CD4-positive, alpha-beta T cell treated with Interleukin-2 at 100 ng/mL for 4 hours (primary cell): Measurements from ENCODE around the gene SERINC3.

Experiments
- DNase-seq: peaks from one replicate; pipeline ENCODE4 v3.0.0-alpha.2; 2020; ENCODE audit warnings: low spot score

The SERINC3 gene

DNA sequence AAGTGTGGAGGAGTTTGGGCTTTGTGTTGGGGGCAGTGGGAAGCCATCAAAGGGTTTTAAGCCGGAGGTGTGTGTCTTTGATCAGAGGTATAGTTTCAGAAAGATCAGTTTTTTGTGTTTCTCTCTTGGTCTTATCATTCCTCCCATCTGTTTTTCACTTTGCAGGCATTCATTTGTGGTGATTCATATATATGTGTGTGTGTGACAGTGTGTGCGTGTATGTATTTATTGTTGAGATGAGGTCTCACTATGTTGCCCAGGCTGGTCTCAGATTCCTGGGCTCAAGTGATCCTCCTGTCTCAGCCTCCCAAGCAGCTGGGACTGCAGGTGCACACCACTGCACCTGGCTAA is 11.1 kb upstream of the SERINC3 start:
- DNase-seq = peak; percentile 22

DNA sequence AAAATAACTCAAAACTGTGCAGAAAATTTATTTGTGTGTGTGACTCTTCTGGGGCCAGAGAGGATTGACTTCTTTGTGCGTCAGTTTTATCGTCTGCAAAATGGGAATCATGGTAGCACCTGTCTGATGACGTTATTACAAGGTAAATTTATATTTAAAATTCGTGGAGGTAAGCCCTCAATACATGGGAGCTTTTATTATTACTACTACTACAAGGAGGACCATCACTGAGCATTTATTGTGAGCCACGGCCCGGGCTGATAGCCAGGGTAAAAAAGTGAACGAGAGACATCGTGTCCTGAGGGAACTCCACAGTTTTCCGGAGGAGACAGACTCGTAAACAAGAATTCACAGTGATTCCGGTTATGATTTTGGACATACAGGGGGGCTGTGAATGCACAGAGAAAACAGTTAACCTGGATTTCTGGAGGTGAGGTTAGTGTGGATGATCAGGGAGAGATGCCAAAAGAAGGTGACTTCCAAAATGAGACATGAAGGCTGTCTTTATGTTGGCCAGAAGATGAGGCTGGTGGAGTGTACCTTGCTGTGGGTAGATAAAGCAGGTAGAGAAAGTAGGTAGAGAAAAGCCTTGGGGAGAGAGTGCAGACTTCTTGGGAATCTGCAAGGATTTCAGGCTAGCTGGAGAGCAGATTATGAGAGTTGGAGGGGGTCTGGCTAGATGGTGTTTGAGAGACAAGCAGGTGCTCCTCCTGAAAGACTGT is 10.6 kb upstream of the SERINC3 start:
- DNase-seq = no peak

DNA sequence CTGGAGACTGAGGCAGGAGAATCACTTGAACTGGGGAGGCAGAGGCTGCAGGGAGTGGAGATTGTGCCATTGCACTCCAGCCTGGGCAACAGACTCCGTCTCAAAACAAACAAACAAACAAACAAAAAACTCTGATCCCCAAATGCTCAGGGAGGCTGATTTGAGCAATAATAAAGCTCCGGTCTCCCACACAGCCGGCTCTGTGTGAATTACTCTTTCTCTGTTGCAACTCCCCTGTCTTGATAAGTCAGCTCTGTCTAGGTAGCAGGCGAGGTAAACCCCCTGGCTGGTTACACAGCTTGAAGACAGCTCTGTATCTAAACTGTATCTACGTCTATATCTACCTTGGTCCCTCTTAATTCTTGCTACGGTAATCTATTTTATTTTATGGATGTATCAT is 6.4 kb upstream of the SERINC3 start:
- DNase-seq = no peak

DNA sequence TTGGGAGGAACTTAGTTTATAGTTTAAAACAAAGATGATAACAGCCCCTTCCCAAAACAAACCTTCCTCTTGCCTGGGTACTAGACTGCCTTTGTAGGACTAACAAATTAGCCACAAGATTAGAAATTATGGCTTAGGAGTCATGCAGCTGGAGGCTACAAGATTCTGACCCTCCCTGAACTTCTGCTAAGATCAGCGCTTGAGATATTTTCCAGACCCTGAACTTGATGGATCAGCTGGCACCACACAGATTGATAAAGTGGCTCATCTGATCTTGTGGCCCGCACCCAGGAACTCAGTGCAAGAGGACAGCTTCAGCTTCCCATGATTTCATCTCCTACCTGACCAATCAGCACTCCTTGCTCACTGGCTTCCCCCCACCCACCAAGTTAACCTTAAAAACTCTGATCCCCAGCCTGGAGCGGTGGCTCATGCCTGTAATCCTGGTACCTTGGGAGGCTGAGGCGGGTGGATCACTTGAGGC is 5.9 kb upstream of the SERINC3 start:
- DNase-seq = no peak

DNA sequence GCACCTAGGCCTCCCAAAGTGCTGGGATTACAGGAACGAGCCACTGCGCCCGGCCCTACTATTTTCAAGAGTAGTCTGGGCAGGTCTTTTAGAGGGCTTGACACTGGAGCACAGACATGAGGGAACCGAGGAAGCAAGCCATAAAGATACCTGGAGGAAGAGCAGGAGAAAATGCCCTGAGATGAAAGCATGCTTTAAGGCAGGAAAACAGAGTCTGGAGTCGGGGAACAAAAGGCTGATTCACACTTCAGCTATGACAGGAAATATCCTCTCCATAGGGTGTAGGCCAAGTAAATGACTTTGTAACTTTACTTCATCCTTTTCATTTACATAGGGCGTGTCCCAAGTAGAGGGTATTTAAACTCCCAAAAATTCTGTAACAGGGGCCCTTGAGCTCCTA is 4.3 kb upstream of the SERINC3 start:
- DNase-seq = no peak

DNA sequence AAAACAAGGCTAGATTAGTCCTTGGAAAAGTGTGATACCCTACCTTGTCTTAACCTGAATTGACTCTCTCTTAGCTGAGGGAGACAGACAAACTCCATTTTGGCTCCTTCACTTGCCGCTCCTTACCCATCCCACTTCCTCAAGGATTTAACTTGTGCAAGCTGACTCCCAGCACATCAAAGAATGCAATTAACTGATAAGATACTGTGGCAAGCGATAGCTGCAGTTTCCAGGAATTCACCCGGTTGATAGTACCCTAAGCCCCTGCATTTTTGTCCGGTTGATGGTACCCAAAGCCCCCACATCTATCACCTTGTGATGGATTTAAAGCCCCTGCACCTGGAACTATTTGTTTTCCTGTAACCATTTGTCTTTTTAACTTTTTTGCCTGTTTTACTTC is 1.9 kb upstream of the SERINC3 start:
- no peak for DNase-seq

DNA sequence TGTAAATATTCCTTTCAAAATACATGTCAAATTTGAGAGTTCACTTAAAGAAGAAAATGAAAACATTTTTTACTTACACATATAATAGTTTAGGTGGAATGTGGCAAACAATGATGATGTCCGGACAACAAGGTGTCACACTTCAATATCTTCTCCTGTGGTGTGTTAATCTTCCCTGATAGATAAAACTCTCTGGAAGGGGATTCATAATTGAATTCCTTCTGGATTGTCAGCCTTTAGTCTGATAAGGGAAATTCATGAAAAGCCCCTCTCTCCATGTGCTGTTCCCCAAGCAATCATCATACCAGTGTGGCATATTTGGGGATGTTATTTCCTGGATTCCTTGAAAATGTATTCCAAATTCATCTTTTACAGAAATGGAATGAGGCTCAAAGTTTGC is 971 bp upstream of the SERINC3 start:
- DNase-seq = no peak

DNA sequence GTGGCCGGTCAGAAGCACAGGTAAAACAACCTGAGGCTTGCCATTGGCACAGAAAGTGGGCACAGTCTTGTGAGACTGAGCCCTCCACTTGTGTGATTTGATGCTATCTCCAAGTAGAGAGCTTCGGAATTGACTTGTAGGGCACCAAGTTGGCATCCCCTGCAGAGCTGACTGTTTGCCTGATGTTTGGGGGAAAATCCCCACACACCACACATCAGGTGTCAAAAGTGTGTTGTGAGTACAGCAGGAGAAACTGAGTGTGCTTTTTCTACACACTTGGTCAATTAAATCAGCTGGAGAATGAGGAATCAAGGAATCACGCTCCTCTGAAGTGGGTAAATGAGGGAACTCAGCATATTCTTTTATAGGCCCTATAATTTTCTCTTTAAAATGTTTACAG is 989 bp downstream of the SERINC3 start:
- DNase-seq = no peak

DNA sequence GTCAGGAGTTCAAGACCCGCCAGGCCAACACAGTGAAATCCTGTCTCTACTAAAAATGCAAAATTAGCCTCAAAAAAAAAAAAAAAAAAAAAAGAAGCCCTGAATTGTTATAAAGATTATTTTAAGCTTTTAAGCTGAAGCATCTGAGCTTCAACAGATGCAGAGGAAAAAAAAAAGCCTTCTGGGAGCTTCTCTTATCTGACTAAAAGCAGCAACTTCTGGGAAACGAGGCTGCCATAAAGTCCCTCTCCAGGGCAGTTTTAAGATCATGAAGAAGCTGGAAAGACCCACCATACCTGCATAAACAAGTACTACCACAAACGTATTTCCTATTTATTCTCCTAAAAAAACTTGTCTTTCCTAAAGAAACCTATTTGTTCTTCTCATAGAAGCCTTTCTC is 3.6 kb downstream of the SERINC3 start:
- no peak for DNase-seq

DNA sequence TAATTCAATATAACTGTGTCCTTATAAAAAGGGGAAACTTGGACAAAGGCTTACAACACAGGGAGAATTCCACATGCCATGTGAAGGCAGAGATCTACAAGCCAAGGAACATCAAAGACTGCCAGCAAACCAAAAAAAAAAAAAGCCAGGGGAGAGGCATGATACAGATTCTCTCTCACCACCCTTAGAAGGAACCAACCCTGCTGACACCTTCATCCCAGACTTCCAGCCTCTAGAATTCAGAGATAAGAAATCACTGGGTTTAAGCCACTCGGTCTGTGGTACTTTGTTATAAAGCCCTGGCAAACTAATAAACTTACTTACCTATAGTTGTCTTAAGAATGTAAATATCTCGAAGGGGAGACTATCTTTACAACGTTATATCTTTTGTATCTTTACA is 4.4 kb downstream of the SERINC3 start:
- DNase-seq = no peak

DNA sequence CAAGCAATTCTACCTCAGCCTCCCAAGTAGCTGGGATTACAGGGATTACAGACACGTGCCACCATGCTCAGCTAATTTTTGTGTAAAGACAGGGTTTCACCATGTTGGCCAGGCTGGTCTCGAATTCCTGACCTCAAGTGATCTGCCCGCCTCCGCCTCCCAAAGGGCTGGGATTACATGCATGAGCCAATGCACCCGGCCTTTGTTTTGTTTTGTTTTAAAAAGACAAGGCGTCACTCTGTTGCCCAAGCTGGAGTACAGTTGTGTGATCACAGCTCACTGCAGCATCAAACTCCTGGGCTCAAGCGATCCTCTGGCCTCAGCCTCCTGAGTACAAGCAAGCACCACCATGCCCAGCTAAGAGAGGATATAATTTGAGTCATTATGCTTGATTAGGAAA is 5.4 kb downstream of the SERINC3 start:
- DNase-seq = no peak

DNA sequence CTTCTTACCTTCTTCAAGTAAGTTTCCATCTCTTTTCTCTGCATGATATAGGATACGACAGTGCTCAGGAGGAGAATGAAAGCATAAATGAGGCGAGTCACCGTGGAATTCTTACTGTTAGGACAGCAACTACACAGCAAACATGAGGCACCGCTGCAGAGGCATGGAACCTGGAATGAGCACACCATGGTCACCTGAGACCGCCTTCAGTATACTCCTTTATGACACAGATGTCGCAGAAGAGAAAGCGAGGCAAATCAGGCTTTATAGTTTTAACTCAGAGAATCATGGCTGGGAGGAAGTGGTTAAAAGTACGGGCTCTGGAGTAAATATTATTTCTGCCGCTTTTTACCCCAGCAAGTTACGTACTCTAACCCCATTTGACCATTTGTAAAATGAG is 8.0 kb downstream of the SERINC3 start:
- no peak for DNase-seq

DNA sequence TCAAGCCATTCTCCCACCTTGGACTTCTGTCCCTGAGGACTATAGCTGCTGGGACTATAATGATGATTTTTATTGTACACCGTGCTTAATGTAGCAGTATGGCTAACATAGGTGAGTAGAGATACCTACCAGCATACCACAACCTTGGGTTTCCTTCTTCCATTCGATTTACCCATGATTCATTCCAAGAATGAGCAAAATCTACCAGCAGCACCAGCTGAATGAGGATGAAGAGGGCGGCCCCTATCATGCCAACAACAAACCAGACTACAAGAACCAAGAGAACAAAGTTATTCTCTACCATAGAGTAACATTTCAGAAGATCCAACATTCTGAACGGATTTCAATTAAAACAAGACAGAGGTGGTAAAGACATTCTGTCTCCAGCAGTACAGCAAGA is 12.1 kb downstream of the SERINC3 start:
- no peak for DNase-seq

DNA sequence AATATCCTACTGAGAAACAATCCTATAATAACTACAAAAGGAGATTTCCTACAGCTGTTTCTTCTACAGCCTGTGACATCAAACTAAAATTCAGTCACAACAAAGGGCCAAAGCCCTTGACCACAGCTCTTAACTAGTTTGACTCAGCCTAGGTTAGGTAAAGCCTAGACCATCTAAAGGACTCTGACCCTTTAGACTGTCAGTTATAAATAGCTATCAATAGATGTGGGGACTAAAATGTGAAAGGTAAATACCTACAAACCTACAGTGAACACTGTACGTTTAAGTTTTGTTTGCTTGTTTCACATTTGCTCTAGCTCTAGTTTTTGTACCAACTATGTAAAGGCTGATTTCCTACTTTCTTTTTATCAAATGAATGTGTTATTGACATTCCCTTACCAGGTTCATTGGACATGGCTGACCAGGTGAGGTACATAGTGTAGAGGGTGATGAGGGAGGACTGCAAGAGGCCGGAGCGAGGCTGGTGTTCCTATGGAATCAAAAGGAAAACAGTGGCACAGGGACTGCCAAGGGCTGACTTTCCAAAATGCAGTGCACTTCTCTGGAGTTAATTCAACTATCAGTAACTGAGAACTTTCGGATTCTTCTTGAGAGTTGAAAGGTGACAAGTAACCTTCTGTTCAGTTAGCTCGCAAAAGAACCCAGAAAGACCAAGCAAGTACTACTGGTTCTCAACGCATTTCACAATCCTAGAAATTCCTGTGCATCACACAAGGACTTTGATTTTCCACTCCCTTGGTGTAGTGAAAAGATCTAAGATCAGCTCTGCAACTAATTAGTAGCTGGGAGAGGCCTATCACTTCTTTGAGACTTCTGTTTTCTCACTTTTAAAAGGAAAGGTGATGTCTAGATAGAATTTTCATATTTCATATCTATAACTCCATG is 17.2 kb downstream of the SERINC3 start:
- DNase-seq = no peak

DNA sequence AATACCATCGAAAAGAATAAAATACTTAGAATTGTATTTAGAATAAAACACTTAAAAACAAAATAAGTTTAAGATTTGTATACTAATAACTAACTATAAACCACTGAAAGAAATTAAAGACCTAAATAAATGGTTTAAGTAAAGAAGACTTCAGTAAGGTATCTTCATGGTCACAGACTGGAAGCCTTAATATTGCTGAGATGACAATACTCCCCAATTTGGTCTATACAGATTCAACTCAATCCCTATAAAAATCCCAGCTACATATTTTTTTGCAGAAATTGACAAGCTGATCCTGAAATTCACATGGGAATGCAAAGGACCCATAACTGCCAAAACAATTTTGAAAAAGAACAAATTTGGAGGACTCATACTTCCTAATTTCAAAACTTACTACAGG is 18.9 kb downstream of the SERINC3 start:
- DNase-seq = no peak

DNA sequence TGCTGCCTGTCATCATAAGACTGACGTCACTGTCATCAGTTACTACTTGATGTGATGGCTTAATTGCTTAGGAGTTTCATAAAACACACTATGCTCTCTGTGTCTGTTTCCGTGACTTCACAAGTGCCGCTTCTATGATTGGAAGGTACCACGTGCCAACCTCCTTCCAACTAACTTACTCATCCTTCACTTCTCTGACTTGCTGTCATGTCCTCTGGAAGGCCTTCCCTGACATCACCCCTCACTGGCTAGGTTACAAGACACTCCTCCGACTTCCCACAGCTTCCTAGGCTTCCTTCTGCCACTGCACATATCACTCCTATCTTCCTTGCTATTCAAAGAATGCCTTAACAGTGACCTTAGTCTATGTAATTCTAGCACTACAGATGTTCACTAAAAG is 20.4 kb downstream of the SERINC3 start:
- no peak for DNase-seq

DNA sequence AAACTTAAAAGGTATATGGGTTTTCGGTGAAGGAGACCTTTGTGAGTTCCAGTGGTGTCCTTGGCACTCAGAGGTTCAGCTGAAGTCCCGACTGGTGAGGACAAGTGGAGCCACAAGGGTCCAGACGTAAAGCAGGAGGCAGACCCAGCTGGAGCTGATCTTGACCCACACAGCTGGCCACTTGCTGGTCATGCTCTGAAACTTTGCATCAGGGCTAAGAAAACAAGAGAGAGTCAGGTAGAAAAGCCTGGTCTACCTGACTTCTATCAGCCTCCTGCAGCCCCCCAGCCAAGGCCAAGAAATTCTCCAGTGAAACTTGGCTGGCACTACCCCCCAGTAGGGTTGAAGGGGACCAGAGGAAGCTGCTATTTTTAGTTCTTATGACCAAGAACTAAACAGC is 21.6 kb downstream of the SERINC3 start:
- no peak for DNase-seq

DNA sequence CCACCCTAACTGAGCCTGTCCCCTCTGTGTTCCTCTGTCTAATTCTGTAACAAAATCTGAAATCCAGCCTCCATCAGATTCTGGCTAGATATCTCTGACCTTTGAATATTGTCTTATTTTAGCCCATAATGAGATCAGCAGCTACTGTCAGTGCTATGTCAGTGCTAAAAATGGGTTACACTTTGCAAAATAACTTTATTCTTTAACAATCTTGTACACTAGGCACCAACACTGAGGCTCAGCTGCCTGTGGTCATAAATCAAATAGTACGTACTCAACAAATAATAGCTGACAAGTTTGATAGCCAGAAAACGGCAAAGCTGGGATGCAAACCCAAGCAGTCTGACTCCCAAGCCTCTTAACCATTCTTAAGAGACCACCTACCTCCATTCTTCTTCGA is 24.1 kb downstream of the SERINC3 start:
- DNase-seq = no peak

DNA sequence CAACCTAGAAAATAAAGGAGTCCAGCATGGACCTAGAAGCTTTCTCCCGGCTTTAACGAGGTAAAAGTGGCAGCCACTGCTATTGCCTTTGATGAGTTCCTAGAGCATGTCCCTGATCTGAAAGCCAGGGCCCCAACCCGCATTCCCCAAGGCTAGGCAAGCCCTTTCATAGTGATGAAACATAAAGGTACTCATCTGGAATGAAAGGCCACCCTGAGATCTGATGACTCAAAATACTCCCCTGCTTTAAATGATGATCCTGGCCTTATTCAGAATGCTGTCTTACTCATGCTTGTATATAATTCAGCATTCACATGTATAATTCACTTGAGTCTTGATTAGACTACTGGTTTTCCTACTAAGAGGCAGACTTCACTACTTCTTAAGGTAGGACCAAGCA is 24.9 kb downstream of the SERINC3 start:
- no peak for DNase-seq

DNA sequence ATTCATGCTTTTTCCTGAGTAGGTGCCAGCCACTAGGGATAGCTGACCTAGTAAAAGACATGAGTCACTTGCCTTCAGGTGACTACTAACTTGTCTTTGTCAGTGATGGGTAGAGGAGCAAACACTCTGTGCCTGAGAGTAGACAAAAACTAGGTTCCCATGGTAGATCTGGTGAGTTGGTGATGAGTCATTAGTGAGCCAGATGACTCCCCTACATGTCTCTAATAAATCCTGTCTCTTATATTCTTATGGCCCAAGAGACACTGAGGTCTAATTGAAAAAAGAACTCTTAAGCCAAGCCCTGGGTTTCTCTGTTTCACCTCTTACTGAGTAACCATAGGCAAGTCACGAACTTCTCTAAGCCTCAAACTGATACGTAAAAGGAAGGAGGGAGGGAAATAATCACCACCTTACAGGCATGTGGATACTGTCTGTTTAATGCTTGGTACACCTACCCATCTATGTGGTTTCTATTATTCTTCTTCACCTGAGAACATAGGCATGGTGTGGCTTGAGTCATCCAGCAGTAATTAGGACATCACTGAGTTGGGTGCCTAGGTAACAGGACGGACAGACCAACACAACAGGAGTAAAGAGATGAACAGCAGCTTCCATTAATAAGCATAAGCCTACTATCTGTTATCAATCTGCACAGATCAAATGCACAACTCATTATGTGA is 25.9 kb downstream of the SERINC3 start:
- DNase-seq = peak; percentile 69

DNA sequence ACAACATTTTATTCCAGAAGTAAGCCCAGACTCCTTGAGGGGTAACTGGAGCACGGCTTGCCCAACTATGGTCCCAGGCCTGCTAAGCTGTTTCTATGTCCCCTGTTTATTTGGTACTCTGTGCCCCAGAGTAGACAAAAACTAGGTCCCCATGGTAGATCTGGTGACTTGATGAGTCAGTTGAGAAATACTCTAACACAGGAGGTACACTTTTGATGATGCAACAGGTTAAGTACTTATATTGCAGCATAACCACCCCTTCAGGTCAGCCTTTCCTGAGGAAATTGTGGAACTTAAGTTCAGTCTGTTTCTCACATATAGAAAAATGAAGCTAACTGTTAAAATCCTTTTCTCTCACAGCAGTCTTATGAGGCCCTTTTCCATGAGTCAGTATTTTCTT is 26.6 kb downstream of the SERINC3 start:
- peak; percentile 35 for DNase-seq

DNA sequence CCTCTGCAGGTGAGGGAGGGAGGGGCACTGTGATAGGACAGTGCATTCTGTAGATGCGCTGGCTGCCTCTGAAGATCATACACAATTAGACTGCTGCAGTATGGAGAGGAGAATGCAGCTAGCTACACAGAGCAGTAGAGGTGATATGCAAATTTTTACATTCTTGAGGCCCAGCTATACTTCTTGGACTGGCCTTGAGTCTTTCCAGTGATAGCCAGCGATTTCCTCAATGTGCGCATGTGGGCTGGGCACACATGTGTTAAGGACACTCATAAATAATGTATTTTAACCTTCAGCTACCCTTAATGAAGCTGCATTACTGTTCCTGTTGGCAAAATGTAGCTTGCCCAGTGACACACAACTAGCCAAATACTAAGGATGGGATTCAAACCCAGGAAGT is 27.2 kb downstream of the SERINC3 start:
- no peak for DNase-seq

DNA sequence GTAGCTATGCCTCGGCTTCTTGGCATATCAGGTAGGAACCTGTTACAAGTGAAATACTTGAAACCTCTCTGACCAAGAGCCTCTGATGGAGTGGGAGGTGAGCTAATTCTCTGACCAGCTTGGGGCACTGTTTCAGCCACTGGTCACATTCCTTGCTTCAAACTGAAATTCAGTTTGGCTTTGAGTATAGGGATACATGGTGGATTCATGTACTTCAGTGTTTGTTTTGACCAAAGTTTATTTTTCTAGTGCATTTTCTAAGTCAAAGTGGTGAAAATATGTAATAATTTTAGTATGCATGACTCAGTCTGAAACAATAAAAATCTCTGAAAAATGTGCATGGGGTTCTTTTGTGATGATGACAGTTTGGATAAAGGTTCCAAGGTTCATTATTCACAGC is 27.6 kb downstream of the SERINC3 start:
- DNase-seq = no peak
